ENCODE measurements around the gene WEE1.
"Not testable (repeated sequence)": the region's sequence is repeated elsewhere in the genome, so short reads cannot be mapped to it uniquely, and the experiment has no call there.

Gene WEE1

GRCh38 chr11:9596926-9597464, 23.5 kb downstream of the WEE1 start:
- DNase-seq (ENCODE audit: low read depth in 2 of 2): no peak

- DNase-seq (ENCODE audit: low read depth in 2 of 2): no peak
These were observed 26.7 kb downstream of the WEE1 start for GRCh38 chr11:9600166-9600565.

- no peak for DNase-seq (ENCODE audit: low read depth in 2 of 2)
These were observed 27.2 kb downstream of the WEE1 start for GRCh38 chr11:9600644-9601036.

GRCh38 chr11:9601037-9601875, 27.8 kb downstream of the WEE1 start:
- DNase-seq (ENCODE audit: low read depth in 2 of 2): peak; percentile 55 to 57

GRCh38 chr11:9601876-9602199, 28.4 kb downstream of the WEE1 start:
- DNase-seq (ENCODE audit: low read depth in 2 of 2): no peak

GRCh38 chr11:9603214-9603613, 29.7 kb downstream of the WEE1 start:
- not testable (repeated sequence) for DNase-seq (ENCODE audit: low read depth in 2 of 2)

- no peak for DNase-seq (ENCODE audit: low read depth in 2 of 2)
These were observed 30.7 kb downstream of the WEE1 start for GRCh38 chr11:9604134-9604533.

- DNase-seq (ENCODE audit: low read depth in 2 of 2): no peak
These were observed 32.3 kb downstream of the WEE1 start for GRCh38 chr11:9605742-9606141.

- no peak for DNase-seq (ENCODE audit: low read depth in 2 of 2)
These were observed 33.5 kb downstream of the WEE1 start for GRCh38 chr11:9606809-9607510.

- no peak for DNase-seq (ENCODE audit: low read depth in 2 of 2)
These were observed 34.0 kb downstream of the WEE1 start for GRCh38 chr11:9607511-9607899.

- no peak for DNase-seq (ENCODE audit: low read depth in 2 of 2)
These were observed 35.7 kb downstream of the WEE1 start for GRCh38 chr11:9609002-9609759.

GRCh38 chr11:9609841-9610240, 36.4 kb downstream of the WEE1 start:
- no peak for DNase-seq (ENCODE audit: low read depth in 2 of 2)

- peak; percentile 98 for DNase-seq (ENCODE audit: low read depth in 2 of 2)
These were observed 39.8 kb downstream of the WEE1 start for GRCh38 chr11:9613118-9613829.

GRCh38 chr11:9613830-9614762, 40.6 kb downstream of the WEE1 start:
- peak; percentile 70 to 72 for DNase-seq (ENCODE audit: low read depth in 2 of 2)

GRCh38 chr11:9615031-9615451, 41.6 kb downstream of the WEE1 start:
- no peak for DNase-seq (ENCODE audit: low read depth in 2 of 2)

GRCh38 chr11:9616042-9616675, 42.7 kb downstream of the WEE1 start:
- no peak for DNase-seq (ENCODE audit: low read depth in 2 of 2)

- no peak for DNase-seq (ENCODE audit: low read depth in 2 of 2)
These were observed 43.4 kb downstream of the WEE1 start for GRCh38 chr11:9616858-9617257.

- DNase-seq (ENCODE audit: low read depth in 2 of 2): peak; percentile 58
These were observed 44.5 kb downstream of the WEE1 start for GRCh38 chr11:9617940-9618339.

GRCh38 chr11:9619004-9619403, 45.5 kb downstream of the WEE1 start:
- no peak for DNase-seq (ENCODE audit: low read depth in 2 of 2)

GRCh38 chr11:9619971-9620370, 46.5 kb downstream of the WEE1 start:
- no peak for DNase-seq (ENCODE audit: low read depth in 2 of 2)
